NB4 (cell line): ENCODE data around the gene TFR2.

ENCODE experiments used
- DNase-seq: peaks from one replicate; pipeline ENCODE4 v3.0.0; 2010; ENCODE audit warnings: low read depth
- H3K4me3 ChIP-seq: one replicate; pipeline ENCODE4 v1.5.1; 2011; ENCODE audit warnings: mild to moderate bottlenecking, low read depth, low read length, moderate library complexity
- CTCF ChIP-seq: IDR thresholded peaks from one replicate; pipeline ENCODE4 v1.5.1; 2012; ENCODE audit warnings: low read depth, low read length
- MAX ChIP-seq: IDR thresholded peaks from 2 replicates; pipeline ENCODE4 v1.6.1; 2011; ENCODE audit warnings: low read depth, low read length
- MYC ChIP-seq: IDR thresholded peaks from 2 replicates; pipeline ENCODE4 v1.6.1; 2011; ENCODE audit warnings: low read depth, low read length
- POLR2A ChIP-seq: IDR thresholded peaks from 2 replicates; pipeline ENCODE4 v1.6.1; 2011; ENCODE audit warnings: mild to moderate bottlenecking; ENCODE audit not compliant: insufficient read length; ENCODE audit errors: extremely low read depth

Gene TFR2

GRCh38 chr7:100604028-100604975, 37.0 kb downstream of the TFR2 start:
- H3K4me3 ChIP-seq, result peak overlapping the region; percentile 56
- TF ChIP-seq CTCF (peak; percentile 52), POLR2A (no peak), MYC (peak; percentile 71), MAX (peak; percentile 21)
- peak; percentile 94 for DNase-seq

GRCh38 chr7:100603726-100604027, 37.7 kb downstream of the TFR2 start:
- TF ChIP-seq MYC (no peak), POLR2A (no peak), MAX (no peak), CTCF (no peak)
- DNase-seq, result peak; percentile 53
- no peak overlapping the region for H3K4me3 ChIP-seq

DNA sequence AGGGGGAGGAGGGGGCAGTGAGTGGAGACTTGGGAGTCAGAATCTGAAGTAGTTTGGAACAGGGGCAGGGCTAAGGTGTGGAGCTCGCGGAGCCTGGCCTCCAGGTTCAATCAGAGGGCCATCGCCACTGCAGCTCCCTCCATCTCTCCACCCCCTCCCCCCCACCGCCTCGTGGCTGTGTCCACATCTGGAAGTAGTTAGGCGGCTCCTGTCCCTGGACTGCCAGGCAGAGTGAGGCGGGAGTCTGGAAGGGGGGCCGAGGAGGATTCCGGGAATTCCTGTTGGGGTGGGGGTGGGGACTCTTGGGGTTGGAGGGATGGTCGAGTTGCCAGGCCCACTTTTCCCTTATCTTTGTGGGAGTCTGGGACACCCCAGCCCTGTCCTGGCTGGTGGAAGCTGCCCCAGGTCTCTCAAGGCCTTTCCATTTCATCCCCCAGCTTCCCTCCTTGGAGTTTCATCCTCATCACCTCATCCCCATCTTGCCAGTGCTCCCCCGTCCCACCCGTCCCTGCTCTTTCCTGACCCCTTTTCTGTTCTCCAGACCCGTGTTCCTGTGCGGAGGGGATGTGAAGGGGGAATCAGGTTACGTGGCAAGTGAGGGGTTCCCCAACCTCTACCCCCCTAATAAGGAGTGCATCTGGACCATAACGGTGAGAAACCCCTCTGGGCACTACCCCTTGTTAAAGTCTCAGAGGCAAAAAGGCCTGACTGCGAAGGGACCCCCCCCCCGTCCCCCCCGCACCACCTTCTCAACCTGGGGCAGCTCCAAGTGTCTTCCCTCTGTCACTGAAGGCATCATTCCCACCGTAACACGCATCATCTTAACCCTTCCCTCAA, 38.2 kb downstream of the TFR2 start:
- no peak for DNase-seq
- H3K4me3 ChIP-seq, result no peak overlapping the region
- TF ChIP-seq POLR2A (no peak), CTCF (no peak), MYC (no peak), MAX (no peak)

DNA sequence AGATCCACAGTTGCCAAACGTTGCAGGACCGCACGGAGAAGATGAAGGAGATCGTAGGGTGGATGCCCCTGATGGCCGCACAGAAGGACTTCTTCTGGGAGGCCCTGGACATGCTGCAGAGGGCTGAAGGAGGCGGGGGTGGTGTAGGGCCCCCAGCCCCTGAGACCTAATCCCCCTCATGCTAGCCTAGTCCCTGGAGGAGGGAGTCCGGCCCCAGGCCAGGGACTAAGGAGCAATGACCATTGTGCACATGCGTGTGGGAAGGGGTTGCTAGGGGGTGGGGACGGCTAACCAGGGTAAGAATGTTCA, 40.7 kb downstream of the TFR2 start:
- H3K4me3 ChIP-seq, result no peak overlapping the region
- TF ChIP-seq POLR2A (no peak), MYC (no peak), MAX (no peak), CTCF (no peak)
- no peak for DNase-seq

DNA sequence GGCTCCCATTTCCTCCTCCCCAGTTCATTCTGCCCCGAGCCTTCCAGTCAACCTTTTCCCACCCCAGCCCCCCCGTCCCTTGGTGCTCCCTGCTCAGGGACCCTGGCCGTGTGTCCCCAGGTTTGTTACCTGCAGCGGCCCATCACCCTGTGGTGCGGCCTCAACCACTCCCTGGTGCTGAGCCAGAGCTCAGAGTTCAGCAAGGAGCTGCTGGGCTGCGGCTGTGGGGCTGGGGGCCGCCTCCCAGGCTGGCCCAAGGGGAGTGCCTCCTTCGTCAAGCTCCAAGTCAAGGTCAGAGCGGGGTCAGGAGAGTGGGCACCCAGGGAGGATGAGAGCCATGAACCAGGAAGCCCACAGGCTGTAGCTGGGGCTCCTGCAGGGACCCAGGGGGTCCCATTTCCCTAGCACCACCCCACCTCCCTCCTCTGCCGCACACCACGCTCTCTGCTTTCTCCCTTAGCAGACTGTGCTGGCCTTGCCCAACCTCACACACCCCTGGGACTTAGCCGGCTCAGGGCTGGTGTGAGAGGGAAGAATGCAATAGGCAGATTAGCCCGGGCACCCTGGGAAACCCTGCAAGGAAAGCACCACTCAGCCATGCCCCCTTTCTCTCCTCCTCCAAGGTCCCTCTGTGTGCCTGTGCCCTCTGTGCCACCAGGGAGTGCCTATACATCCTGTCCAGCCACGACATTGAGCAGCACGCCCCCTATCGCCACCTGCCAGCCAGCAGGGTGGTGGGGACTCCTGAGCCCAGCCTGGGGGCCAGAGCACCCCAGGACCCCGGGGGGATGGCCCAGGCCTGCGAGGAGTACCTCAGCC, 41.2 kb downstream of the TFR2 start:
- DNase-seq, result peak; percentile 89
- H3K4me3 ChIP-seq, result no peak overlapping the region
- TF ChIP-seq POLR2A (no peak), MYC (peak; percentile 42), MAX (peak; percentile 31; the same call in 1 of the 2 replicates), CTCF (peak; percentile 19)
